GM18867 (cell line): Measurements from ENCODE around the gene FAM120A.
A peak's percentile ranks its signal among the peaks of the same experiment; 100 is the strongest.

ENCODE experiments used
- ATAC-seq: cut with Tn5 transposase; IDR thresholded peaks from one replicate; pipeline ENCODE4 v1.9.1; 2021; ENCODE audit warnings: mild to moderate bottlenecking, moderate library complexity; ENCODE audit not compliant: unreplicated experiment

Gene FAM120A

GRCh38 chr9:93592643-93593021 lies 141.1 kb downstream of the FAM120A start:
- no peak for ATAC-seq

GRCh38 chr9:93593144-93593658 lies 141.7 kb downstream of the FAM120A start:
- no peak for ATAC-seq

- ATAC-seq, result no peak
These were observed 142.7 kb downstream of the FAM120A start for GRCh38 chr9:93594041-93594756.

DNA sequence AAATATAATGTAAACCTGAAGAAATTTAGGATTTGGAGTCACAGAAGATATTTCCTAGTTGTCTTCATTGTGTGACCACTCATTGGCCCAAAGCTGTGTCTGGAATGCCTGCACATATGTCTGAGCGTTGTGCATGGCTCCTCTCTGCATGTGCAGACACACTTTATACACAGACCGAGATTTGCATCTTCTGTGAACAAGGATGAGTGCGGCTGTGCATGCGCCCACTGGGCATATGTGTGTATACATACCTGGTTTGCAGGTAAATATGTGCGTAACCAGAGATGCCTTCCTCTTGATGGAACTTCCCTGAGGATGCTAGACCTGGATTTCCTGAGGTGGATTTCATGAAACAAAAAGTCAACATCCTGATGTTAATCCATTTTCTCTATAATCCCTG lies 144.0 kb downstream of the FAM120A start:
- ATAC-seq, result no peak

GRCh38 chr9:93595861-93596365 lies 144.4 kb downstream of the FAM120A start:
- ATAC-seq, result no peak

DNA sequence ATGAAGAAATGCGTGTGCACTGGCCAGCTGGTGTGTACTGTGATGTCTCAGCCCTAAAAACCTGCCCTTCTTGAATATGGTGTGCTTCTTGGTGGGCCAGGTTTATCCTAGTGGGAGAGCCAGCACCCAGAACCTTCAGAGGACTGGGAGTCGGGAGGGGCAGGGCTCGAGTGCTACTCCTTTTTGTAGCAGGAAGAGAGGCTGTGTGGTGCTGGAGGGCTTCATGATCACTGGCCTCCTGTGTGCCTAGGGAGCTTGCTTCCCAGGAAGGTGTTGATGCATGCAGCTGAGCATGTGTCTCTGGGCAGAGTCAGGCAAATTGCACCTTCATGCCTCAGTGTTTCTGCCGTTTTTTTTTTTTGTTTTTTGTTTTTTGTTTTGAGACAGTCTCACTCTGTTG lies 144.9 kb downstream of the FAM120A start:
- peak; percentile 66 for ATAC-seq

DNA sequence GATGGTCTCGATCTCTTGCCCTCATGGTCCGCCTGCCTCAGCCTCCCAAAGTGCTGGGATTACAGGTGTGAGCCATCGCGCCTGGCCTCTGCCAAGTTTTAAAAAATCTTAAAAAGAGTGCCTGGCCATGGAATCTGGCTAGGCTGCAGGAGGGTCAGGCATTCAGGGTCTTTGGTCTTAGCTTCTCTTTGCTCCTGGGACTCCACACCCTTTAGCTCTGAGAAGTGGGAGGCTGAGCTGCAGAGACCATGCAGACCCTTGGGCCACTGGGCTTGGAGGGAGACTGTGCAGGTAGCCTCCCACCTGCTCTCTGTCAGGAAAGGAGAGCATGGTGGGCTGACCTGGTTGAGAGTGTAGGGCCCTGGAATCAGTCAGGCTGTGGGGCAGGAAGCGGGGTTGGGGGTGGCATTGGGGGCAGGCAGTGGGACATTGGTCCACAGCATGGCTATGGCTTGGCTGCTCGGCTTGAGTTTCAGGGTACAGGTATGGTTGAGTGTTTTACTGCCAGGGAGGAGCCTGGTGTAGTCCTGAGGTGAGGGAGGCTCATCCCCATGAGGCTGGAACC lies 145.7 kb downstream of the FAM120A start:
- no peak for ATAC-seq

- ATAC-seq, result no peak
These were observed 146.6 kb downstream of the FAM120A start for GRCh38 chr9:93597871-93598646.

DNA sequence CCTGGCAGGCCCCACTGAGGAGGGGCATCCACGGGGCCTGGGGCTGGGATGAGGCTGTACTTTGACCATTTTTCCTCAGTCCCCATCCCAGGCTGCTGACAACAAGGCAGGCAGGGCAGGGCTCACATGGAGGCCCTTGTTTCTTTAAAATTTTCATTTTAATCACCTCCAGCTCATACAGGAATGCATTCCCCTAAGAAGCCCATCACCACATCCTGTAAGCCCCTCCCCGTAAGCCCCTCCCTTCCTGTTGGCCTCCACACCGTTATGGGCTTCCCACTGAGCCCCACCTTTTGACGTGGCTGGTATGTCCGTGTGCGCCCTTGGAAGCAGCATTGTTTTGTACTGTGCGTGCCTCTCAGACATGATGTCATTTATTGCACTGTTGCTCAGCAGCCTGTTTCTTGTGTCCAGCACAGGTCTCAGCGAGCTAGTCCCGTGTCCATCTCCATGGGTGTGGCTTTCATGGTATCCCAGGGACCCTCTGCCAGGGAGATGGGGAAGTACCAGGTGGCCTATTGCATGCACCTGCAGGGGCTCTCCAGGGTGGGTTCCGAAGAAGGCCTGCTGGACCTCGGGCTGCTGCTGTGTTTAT lies 147.3 kb downstream of the FAM120A start:
- ATAC-seq, result no peak

DNA sequence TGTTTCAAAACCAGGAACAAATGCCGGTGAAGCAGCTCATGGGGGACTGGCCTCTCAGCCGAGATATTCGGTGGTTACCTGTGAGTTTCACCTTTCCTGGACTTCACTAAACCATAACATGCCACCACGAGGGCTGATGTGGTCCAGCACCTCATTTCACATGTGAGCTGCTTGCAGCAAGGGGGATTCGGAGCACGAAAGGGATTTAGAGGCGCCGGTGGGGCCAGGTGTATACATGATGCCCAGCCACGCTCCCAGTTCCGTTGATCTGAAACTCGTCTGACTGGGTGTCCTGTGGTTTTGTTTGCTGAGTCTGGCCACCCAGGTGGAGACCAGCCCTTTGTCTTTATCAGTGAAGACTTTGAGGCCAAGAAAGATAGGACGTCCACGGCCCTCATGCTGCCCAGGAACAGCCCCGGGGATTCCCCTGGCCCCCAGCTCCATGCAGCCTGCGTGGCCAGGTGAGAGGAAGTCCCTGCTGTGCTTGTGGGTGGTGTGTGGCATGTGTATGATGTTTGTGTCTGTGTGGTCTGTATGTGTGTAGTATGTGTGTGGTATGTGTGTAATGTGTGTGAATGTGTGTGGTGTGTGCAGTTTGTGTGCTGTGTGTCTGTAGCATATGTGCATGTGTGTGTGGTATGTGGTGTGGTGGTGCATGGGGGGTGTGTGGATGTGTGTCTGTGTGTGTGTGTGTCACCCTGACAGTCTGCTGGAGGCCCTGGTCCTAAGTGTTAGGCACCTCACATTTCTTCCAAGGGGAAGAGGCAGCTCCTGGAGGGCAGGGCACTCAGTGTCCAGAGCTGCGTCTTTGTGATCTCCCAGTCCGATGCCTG lies 148.3 kb downstream of the FAM120A start:
- ATAC-seq, result no peak

- no peak for ATAC-seq
These were observed 149.0 kb downstream of the FAM120A start for GRCh38 chr9:93600504-93600903.

DNA sequence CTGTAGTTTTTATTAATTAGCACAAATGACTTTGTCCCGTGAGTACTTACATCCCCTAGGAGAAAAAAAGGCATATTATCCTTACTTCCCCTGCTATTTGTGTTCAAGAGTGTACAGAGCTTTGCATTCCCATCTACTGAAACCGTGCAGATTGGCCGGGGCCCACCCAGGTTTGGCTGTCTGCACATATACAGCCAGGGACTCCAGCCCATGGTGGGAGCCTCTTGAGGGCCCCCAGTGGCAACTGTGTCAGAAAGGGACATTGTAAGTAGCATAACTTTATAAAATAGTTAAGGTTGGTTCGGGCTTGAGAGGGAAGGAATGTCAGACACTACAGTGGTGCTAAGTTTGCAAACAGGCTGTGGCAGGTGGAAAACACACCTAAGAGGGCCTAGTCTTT lies 149.6 kb downstream of the FAM120A start:
- no peak for ATAC-seq

DNA sequence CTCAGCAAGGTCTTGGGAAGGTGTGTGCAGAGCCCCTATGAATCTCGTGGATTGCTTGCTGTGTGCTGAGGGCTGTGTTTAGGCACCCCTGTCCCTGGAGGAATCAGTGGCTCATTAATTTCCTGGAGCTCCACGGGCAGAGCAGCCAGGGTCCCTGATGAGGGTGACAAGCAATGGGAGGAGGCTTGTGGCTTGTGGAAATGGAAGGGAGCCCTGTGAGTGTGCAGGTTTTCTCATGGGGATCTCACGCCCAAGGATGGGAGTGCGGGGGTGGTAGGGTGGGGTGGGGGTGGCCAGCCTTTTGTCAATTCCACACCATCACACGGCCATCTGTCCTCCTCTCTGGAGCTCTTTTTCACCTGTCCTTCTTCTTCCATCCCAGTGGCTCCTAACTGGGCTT lies 150.2 kb downstream of the FAM120A start:
- ATAC-seq, result no peak

- ATAC-seq, result no peak
These were observed 151.5 kb downstream of the FAM120A start for GRCh38 chr9:93603011-93603410.

DNA sequence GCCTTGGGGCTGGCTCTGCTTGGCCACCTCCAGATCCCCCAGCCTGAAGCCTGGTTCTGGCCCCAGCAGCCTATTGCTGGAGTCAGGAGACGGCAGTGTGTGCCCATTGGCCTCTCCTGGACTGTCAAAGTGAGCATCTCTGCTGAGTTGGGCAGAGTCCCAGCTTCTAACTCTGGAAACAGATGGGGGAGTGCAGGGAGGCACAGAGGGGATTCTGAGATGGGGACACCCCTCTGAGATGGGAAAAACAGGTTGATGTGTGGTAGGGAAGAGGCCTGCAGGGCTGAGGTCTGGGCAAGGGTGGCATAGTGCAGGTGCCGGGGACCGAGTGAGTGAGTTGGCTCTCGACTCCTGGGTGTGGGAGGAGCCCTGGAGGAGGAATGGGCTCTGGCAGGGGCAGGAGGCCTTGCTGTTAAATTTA lies 152.4 kb downstream of the FAM120A start:
- no peak for ATAC-seq

DNA sequence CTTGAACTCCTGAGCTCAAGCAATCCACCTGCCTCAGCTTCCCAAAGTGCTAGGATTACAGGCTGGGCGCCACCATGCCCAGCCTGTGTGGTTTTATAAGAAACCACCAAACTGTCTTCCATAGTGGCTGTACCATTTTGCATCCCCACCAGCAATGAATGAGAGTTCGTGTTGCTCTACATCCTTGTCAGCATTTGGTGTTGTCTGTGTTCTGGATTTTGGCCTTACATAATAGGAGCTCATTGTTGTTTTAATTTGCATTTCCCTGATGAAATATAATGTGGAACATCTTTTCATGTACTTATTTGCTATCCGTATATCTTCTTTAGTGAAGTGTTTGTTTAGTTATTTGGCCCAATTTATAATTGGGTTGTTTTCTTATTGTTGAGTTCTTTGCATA lies 154.7 kb downstream of the FAM120A start:
- ATAC-seq, result no peak

DNA sequence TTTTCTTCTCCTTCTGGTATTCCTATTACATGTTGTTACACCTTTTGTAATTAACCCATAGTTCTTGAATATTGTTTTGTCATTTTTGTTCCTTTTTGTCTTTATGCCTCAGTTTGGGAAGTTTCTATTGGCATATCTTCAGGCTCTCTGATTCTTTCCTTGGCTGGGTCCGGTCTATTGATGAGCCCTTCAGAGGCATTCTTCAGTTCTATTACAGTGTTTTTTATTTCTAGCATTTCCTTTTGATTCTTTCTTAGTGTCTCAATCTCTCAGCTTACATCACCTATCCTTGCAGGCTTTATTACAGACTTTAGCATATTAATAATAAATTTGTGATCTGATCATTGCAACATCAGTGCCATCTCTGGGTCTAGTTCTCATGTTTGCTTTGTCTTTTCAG lies 158.7 kb downstream of the FAM120A start:
- no peak for ATAC-seq

- ATAC-seq, result no peak
These were observed 160.7 kb downstream of the FAM120A start for GRCh38 chr9:93612052-93612795.

DNA sequence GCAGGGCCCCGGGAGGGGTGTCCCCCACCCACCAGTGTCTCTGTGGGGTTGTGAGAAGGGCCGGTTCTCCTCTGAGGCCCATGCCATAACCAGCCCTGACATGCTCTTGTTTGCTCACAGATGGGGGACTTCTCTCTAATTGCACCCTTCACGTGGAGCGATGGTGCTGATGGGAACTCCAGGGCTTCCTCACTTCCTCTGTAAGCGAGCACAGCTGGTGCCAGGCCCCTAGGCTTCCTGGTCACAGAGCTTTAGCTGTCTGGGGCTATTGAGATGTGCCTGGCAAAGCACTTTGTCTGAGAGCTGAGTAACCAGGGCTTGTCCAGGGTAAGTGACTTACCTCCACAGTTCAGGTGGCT lies 161.3 kb downstream of the FAM120A start:
- no peak for ATAC-seq

DNA sequence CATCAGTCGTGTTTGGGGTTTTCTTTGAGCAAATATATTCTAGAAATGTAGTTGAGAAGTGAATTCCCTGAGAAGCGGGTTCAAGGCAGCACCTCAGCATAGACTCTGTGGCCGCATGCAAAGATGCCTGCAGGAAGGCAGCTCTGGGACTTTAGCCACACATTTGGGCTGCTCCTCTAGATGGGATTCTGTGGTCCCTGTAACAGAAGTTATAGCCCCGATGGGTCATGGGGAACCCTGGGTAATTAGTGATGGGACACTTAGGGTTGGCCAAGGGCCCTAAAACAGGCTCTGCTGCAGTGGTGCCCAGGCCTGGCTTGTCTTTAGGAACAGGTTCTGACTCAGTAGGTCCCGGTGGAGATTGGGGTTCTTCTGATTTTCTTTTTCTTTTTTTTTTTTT lies 161.7 kb downstream of the FAM120A start:
- no peak for ATAC-seq
